GM12873 (cell line): ENCODE measurements around the gene SH3RF3.

ENCODE experiments used
- TF ChIP-seq, protein P1 (sequence below): IDR thresholded peaks from 2 replicates; pipeline ENCODE4 v1.5.1; 2012; ENCODE audit warnings: low read depth, mild to moderate bottlenecking, moderate library complexity, low read length, control low read depth; ENCODE audit not compliant: insufficient read depth; ENCODE audit errors: missing control alignments

The SH3RF3 gene

DNA sequence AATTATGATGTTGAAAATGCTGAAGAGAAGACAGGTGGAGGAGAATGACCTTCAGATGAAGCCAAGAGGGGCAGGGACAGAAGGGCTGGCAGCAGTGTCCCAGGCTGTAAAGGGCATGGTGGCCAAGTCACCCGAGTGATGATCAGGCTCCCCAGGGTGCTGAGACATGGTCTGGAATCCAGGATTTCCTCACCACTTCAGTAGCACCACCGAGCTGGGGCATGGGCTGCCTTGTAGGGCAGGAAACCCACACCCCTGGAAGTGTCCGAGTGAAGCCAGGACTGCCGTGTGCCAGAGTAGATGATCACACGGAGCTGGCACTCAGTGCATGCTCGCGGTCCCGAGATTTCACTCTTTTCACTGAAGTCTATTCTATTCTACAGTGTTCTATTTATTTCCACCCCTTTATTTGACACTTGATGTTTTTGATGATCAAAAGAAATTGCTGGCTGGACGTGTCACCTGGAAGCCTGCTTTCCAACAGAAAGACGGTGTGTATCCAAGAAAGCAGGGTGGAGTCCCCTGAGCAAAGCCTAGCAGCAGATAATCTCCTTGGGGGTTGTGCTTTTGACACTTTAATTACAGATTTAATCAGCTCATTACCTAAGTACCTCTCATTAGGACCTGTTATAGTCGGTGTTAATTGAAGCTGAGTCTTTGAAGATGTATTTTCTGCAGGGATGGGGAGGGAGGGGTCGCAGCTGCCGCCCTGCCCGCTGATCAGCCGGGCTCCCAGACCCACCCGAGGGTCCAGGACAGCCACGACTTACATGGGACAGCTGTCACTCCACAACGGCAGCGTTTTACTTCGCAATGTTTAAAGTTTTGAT lies 392.4 kb downstream of the SH3RF3 start:
- TF ChIP-seq, protein P1, sequence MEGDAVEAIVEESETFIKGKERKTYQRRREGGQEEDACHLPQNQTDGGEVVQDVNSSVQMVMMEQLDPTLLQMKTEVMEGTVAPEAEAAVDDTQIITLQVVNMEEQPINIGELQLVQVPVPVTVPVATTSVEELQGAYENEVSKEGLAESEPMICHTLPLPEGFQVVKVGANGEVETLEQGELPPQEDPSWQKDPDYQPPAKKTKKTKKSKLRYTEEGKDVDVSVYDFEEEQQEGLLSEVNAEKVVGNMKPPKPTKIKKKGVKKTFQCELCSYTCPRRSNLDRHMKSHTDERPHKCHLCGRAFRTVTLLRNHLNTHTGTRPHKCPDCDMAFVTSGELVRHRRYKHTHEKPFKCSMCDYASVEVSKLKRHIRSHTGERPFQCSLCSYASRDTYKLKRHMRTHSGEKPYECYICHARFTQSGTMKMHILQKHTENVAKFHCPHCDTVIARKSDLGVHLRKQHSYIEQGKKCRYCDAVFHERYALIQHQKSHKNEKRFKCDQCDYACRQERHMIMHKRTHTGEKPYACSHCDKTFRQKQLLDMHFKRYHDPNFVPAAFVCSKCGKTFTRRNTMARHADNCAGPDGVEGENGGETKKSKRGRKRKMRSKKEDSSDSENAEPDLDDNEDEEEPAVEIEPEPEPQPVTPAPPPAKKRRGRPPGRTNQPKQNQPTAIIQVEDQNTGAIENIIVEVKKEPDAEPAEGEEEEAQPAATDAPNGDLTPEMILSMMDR = no peak

DNA sequence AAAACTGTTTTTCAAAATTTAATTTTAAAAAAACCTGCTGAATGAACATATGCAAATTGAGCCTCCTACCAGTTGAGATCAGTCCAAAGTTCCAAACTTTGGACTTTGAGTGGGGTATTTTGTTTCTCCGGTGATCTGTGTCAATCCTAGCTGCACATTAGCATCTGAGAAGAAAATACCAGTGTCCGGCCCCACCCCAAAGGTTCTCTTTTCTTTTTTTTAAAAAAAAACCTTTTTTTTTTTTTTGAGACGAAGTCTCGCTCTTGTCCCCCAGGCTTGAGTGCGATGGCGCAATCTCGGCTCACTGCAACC lies 393.0 kb downstream of the SH3RF3 start:
- TF ChIP-seq, protein P1 = no peak

DNA sequence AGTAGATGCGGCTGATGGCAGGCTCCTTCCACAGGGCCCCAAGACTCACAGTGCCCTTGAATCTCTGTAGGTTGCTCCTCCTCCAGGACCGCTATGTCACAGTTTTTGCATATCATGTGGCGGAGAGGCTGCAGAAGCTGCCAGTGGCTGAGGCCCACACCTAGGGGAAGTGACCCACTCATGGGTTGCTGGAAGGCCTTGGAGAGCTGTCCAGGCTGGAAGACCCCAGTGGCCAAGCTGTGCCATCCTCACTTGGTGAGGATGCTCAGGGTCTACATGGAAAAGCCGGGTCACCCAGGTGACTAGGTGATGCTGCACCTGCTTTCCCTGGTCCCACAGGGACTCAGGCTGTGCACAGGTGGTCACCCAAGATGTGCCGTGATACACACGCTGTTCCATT lies 394.1 kb downstream of the SH3RF3 start:
- TF ChIP-seq, protein P1 = no peak

DNA sequence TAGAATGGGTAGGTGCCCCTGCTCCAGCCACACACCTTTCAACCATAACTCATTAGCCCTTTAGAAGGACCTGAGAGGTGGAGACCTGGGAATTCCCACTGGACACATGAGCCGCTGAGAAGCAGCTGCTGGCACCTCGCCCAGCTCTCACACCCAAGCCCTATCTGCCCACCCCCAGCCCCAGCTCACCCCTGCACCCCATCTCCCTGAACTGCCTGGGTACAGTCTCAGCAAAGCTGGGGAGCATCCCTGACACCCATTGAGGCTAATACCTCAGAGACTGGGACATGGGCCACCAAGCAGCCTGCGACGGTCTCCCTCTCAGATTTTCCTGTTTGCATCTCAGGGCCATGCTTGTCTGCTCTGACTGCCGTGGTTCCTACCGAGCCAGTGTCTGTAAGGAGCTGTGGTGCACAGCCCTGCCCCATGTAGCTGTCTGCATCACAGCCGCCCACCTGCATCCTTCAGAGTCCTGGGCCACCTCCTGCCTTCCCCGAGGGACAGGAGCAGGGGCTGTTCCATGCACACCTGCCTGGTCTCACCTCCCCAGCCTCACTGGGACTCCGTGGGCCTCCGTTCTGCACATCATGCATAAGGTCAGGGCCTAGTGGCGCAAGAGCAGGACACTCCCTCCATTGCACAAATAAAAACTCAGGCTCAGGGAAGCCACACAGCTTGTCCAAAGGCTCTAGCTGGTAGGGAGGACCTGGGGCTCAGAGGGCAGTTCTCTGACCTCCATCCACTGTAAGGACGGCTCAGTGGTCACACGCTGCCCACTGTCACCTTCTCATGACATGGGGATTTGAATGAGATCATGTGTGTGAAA lies 394.7 kb downstream of the SH3RF3 start:
- TF ChIP-seq, protein P1 = no peak

DNA sequence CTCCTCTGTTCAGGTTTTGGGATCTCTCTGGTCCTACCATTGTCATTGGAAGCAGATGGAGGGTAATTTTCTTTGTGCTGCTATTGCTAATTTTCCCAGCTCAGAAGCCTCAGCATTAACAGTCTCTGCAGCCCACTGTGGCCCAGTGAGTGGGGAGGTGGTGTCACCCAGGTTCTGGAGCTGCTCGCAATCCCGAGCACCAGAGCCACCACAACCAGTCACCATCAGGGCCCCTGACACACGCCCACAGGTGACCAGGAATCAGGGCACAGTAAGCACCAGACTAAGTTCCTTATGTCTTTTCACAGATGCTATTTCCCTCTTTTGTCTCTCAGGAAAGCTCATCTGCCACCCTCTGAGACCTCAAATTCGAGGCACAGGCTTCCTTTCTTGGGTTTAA lies 396.8 kb downstream of the SH3RF3 start:
- TF ChIP-seq, protein P1 = no peak

DNA sequence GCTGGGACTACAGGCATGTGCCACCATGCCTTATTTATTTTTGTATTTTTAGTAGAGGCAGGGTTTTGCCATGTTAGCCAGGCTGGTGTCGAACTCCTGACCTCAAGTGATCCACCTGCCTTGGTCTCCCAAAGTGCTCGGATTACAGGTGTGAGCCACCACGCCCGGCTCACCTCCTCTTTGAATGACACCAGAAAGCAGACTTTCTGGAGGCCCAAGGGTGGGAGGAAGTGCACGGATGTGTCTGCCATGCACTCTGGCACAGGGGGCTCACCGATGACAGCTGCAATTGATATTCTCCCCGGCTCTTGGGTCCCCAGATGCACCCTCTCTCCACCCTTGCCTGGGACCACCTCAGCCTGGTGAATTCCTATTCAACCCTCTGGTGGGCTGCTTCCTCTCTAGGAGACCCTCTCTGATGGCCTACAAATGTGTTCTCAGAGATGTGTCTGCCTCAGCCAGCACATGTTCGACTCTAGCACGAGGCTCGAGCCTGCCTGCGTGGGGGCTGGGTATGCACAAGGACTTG lies 397.5 kb downstream of the SH3RF3 start:
- TF ChIP-seq, protein P1 = no peak

DNA sequence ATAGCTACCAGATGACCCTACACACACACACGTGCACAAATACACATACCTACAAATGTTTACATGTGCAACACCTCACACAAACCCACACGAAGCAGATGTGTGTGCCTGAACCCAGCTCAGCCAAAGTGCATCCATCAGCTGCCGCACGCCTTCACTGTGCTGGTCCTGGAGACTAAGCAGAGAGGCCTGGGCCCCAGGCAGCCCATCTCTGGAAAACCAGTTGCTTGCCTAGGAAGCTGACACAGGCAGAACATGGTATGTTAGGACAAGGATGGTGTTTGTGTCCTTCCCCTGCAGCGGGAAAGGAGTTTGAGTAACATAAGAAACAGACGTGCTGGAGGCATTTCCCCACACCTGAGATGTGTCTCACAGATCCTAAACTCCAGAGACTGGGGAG lies 398.1 kb downstream of the SH3RF3 start:
- TF ChIP-seq, protein P1 = no peak
